Suprapubic skin (tissue), 4 donors: Measurements from ENCODE around the gene RALGAPA2.

ENCODE experiments used
- EP300 ChIP-seq: sonication (generic); formaldehyde crosslinking; IDR thresholded peaks from one replicate; pipeline ENCODE4 v1.6.1; 2017; ENCODE audit warnings: antibody characterized with exemption
- POLR2A ChIP-seq, 2 donors: fragments of 450-650 bp; IDR thresholded peaks; one replicate each; pipeline ENCODE4 v1.6.1; 2017; ENCODE audit warnings: antibody characterized with exemption in 2 of 2, mild to moderate bottlenecking in 2 of 2, moderate library complexity in 2 of 2
- POLR2AphosphoS5 ChIP-seq, 3 donors: sonication (generic); formaldehyde crosslinking; IDR thresholded peaks; one replicate each; pipeline ENCODE4 v1.6.1; 2017; ENCODE audit warnings: antibody characterized with exemption in 3 of 3
- TF ChIP-seq, protein P1 (sequence below), 2 donors: fragments of 200-600 bp in 1 of 2; fragments of 450-650 bp in 1 of 2; sonication (generic) in 1 of 2; IDR thresholded peaks; one replicate each; pipeline ENCODE4 v1.5.1; 2016 to 2019; ENCODE audit warnings: antibody characterized with exemption in 2 of 2, mild to moderate bottlenecking in 1 of 2, moderate library complexity in 1 of 2

- TF ChIP-seq POLR2A (IDR thresholded peaks at IDR 0.05) (no peak), POLR2AphosphoS5 (IDR thresholded peaks at IDR 0.05) (no peak), EP300 (no peak)
- TF ChIP-seq, protein P1, sequence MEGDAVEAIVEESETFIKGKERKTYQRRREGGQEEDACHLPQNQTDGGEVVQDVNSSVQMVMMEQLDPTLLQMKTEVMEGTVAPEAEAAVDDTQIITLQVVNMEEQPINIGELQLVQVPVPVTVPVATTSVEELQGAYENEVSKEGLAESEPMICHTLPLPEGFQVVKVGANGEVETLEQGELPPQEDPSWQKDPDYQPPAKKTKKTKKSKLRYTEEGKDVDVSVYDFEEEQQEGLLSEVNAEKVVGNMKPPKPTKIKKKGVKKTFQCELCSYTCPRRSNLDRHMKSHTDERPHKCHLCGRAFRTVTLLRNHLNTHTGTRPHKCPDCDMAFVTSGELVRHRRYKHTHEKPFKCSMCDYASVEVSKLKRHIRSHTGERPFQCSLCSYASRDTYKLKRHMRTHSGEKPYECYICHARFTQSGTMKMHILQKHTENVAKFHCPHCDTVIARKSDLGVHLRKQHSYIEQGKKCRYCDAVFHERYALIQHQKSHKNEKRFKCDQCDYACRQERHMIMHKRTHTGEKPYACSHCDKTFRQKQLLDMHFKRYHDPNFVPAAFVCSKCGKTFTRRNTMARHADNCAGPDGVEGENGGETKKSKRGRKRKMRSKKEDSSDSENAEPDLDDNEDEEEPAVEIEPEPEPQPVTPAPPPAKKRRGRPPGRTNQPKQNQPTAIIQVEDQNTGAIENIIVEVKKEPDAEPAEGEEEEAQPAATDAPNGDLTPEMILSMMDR (IDR thresholded peaks at IDR 0.05) = no peak
Measured at GRCh38 chr20:20606050-20606449, 106.4 kb downstream of the RALGAPA2 start.
